ENCODE measurements around the gene MTX2.

Gene MTX2

GRCh38 chr2:176269319-176270099 lies at the start of gene MTX2:
TSS of gene MTX2 (plus strand) at chr2:176269442. CDS start at chr2:176269630, 188 bp downstream.
- DNase-seq (ENCODE audit: extremely low spot score): peak; percentile 82
- TF ChIP-seq L3MBTL2 (conservative IDR thresholded peaks at IDR 0.05) (peak; percentile 71), NFRKB (IDR thresholded peaks at IDR 0.05) (no peak)
- CTCF ChIA-PET: interaction anchor here (1.3 kb wide), 1 partner anchor 129 kb away, joined by 5 read pairs; no protein-coding TSS in a partner anchor
- POLR2A ChIA-PET: interaction anchor here (0.6 to 1.8 kb wide), 17 partner anchors 9 to 182 kb away, joined by 3 to 6 read pairs (median 3); no protein-coding TSS in a partner anchor

- ChIA-PET CTCF (no interaction called here), POLR2A (no interaction called here)
- no peak for DNase-seq (ENCODE audit: extremely low spot score)
- TF ChIP-seq FOXA1 (IDR thresholded peaks at IDR 0.05): no peak
- no peak for TF ChIP-seq TARDBP (IDR thresholded peaks at IDR 0.05)
These were observed 41.4 kb upstream of the MTX2 start for GRCh38 chr2:176227874-176228273.

- no peak for DNase-seq (ENCODE audit: extremely low spot score)
- POLR2A ChIA-PET: no interaction called here
- TF ChIP-seq BHLHE40 (IDR thresholded peaks at IDR 0.05; ENCODE audit: borderline replicate concordance) (no peak), FOXK2 (IDR thresholded peaks at IDR 0.05) (no peak), FOXA1 (IDR thresholded peaks at IDR 0.05) (no peak), PKNOX1 (IDR thresholded peaks at IDR 0.05) (no peak), HDGF (IDR thresholded peaks at IDR 0.05; ENCODE audit: borderline replicate concordance) (no peak), L3MBTL2 (conservative IDR thresholded peaks at IDR 0.05) (no peak), ARNT (IDR thresholded peaks at IDR 0.05) (no peak), ZNF384 (IDR thresholded peaks at IDR 0.05) (no peak), CTBP1 (IDR thresholded peaks at IDR 0.05; ENCODE audit: borderline replicate concordance) (no peak), NFRKB (IDR thresholded peaks at IDR 0.05) (no peak), LEF1 (IDR thresholded peaks at IDR 0.05; ENCODE audit: borderline replicate concordance) (no peak), FOXM1 (IDR thresholded peaks at IDR 0.05; ENCODE audit: borderline replicate concordance) (no peak), TARDBP (IDR thresholded peaks at IDR 0.05) (no peak), SP1 (IDR thresholded peaks at IDR 0.05) (no peak), SUZ12 (IDR thresholded peaks at IDR 0.05) (no peak), ELF4 (IDR thresholded peaks at IDR 0.05) (no peak)
- CTCF ChIA-PET: no interaction called here
These were observed 35.1 kb upstream of the MTX2 start for GRCh38 chr2:176234156-176234555.

GRCh38 chr2:176234940-176235339 lies 34.3 kb upstream of the MTX2 start:
- no peak for DNase-seq (ENCODE audit: extremely low spot score)
- POLR2A ChIA-PET: no interaction called here
- TF ChIP-seq LEF1 (IDR thresholded peaks at IDR 0.05; ENCODE audit: borderline replicate concordance) (no peak), FOXA1 (IDR thresholded peaks at IDR 0.05) (no peak), FOXM1 (IDR thresholded peaks at IDR 0.05; ENCODE audit: borderline replicate concordance) (no peak), SUZ12 (IDR thresholded peaks at IDR 0.05) (no peak), PKNOX1 (IDR thresholded peaks at IDR 0.05) (no peak), ZNF384 (IDR thresholded peaks at IDR 0.05) (no peak), NFRKB (IDR thresholded peaks at IDR 0.05) (no peak)
- CTCF ChIA-PET: no interaction called here

- TF ChIP-seq ARNT (IDR thresholded peaks at IDR 0.05) (no peak), LEF1 (IDR thresholded peaks at IDR 0.05; ENCODE audit: borderline replicate concordance) (no peak), ELF4 (IDR thresholded peaks at IDR 0.05) (no peak), PKNOX1 (IDR thresholded peaks at IDR 0.05) (no peak), ZNF384 (IDR thresholded peaks at IDR 0.05) (no peak), FOXA1 (IDR thresholded peaks at IDR 0.05) (no peak), SUZ12 (IDR thresholded peaks at IDR 0.05) (no peak), BHLHE40 (IDR thresholded peaks at IDR 0.05; ENCODE audit: borderline replicate concordance) (no peak), CTBP1 (IDR thresholded peaks at IDR 0.05; ENCODE audit: borderline replicate concordance) (no peak), SP1 (IDR thresholded peaks at IDR 0.05) (no peak), TARDBP (IDR thresholded peaks at IDR 0.05) (no peak), FOXM1 (IDR thresholded peaks at IDR 0.05; ENCODE audit: borderline replicate concordance) (no peak), HDGF (IDR thresholded peaks at IDR 0.05; ENCODE audit: borderline replicate concordance) (no peak), NFRKB (IDR thresholded peaks at IDR 0.05) (no peak), L3MBTL2 (conservative IDR thresholded peaks at IDR 0.05) (no peak), FOXK2 (IDR thresholded peaks at IDR 0.05) (no peak)
- ChIA-PET POLR2A (no interaction called here), CTCF (no interaction called here)
- no peak for DNase-seq (ENCODE audit: extremely low spot score)
These were observed 31.8 kb upstream of the MTX2 start for GRCh38 chr2:176237456-176237855.

- DNase-seq (ENCODE audit: extremely low spot score): no peak
- TF ChIP-seq FOXM1 (IDR thresholded peaks at IDR 0.05; ENCODE audit: borderline replicate concordance) (no peak), TARDBP (IDR thresholded peaks at IDR 0.05) (no peak), HDGF (IDR thresholded peaks at IDR 0.05; ENCODE audit: borderline replicate concordance) (no peak)
- POLR2A ChIA-PET: no interaction called here
- CTCF ChIA-PET: no interaction called here
These were observed 30.2 kb upstream of the MTX2 start for GRCh38 chr2:176239031-176239430.

- ChIA-PET CTCF (interaction anchor here (0.8 kb wide), 1 partner anchor 9 kb away, joined by 3 read pairs; no protein-coding TSS in a partner anchor), POLR2A (interaction anchor here (1.4 kb wide), 1 partner anchor 29 kb away, joined by 3 read pairs; the partner anchor contains the start of gene MTX2)
- no peak for DNase-seq (ENCODE audit: extremely low spot score)
- TF ChIP-seq TARDBP (IDR thresholded peaks at IDR 0.05) (no peak), ELF4 (IDR thresholded peaks at IDR 0.05) (no peak), FOXA1 (IDR thresholded peaks at IDR 0.05) (no peak), FOXK2 (IDR thresholded peaks at IDR 0.05) (no peak), HDGF (IDR thresholded peaks at IDR 0.05; ENCODE audit: borderline replicate concordance) (no peak), NFRKB (IDR thresholded peaks at IDR 0.05) (no peak), L3MBTL2 (conservative IDR thresholded peaks at IDR 0.05) (no peak), ARNT (IDR thresholded peaks at IDR 0.05) (no peak), SP1 (IDR thresholded peaks at IDR 0.05) (no peak), LEF1 (IDR thresholded peaks at IDR 0.05; ENCODE audit: borderline replicate concordance) (no peak), BHLHE40 (IDR thresholded peaks at IDR 0.05; ENCODE audit: borderline replicate concordance) (no peak), SUZ12 (IDR thresholded peaks at IDR 0.05) (no peak), PKNOX1 (IDR thresholded peaks at IDR 0.05) (no peak), CTBP1 (IDR thresholded peaks at IDR 0.05; ENCODE audit: borderline replicate concordance) (no peak), ZNF384 (IDR thresholded peaks at IDR 0.05) (no peak), FOXM1 (IDR thresholded peaks at IDR 0.05; ENCODE audit: borderline replicate concordance) (no peak)
These were observed 28.9 kb upstream of the MTX2 start for GRCh38 chr2:176240301-176240700.
